ENCODE data around the gene SRSF3.

SRSF3 gene

DNA sequence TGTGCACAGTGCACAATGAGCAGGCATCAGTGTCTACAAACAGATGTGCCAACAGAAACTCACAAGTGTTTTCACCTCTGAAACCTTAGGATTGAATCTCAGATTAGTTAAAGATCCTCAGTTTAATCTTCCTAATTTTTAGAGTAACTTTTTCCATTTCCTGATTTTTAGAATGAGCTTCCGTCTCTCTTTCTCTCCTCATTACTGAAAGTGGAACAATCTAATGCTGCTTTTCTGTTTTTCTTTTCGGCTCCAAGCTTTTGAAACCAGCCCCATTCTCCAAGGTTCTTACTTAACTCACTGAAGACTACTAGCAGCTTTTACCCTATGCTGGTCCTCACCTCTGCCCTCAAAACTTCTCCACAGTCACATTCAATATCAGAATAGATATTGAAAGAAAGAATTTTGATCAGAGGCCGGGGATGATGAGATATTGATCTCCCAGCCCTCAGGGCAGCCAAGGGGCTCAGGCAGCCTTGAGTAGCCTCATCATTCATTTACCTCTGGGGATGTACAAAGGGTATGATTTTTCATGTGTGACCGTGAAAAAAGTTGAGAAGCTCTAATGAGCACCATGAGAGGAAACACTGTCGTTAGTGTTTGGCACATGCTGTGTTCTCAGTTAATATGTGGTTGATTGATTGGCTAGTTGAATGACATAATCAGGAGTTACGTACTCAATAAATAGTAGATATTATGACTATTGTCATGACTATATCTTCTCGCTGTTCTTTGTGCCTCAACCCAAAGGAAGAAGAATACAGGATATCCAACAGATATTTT is 35.0 kb upstream of the SRSF3 start:
- Histone ChIP-seq H3K36me3 (ENCODE audit: low read length) (no peaks in the 10 kb centered on the region), H3K79me2 (ENCODE audit: insufficient read depth, low read length) (no peaks in the 10 kb centered on the region), H3K9me2 (replicated peaks; ENCODE audit: insufficient read depth, low read length) (no peaks in the 10 kb centered on the region), H3K4me2 (ENCODE audit: low read depth, low read length, poor library complexity, severe bottlenecking) (no peak overlapping the region), H3K9me3 (ENCODE audit: insufficient read depth, low read length) (no peaks in the 10 kb centered on the region), H3F3A (ENCODE audit: insufficient read depth) (no peaks in the 10 kb centered on the region; the same call in 1 of the 2 replicates), H2AFZ (ENCODE audit: low read depth, low read length, severe bottlenecking) (no peak overlapping the region), H4K20me1 (ENCODE audit: low read depth, low read length) (no peaks in the 10 kb centered on the region), H3K4me3 (ENCODE audit: insufficient read depth, low read length, poor library complexity, severe bottlenecking) (no peak overlapping the region), H3K27me3 (ENCODE audit: low read length) (0 out of 2 replicates have a peak, but pooled peaks cover 3% of the 10 kb centered on the region), H3K9ac (ENCODE audit: low read length) (no peak overlapping the region), H3K27ac (ENCODE audit: low read depth, low read length) (no peak overlapping the region)
- no peak for TF ChIP-seq EZH2phosphoT487 (conservative IDR thresholded peaks at IDR 0.05; ENCODE audit: low read length)
- TF ChIP-seq, protein P1, sequence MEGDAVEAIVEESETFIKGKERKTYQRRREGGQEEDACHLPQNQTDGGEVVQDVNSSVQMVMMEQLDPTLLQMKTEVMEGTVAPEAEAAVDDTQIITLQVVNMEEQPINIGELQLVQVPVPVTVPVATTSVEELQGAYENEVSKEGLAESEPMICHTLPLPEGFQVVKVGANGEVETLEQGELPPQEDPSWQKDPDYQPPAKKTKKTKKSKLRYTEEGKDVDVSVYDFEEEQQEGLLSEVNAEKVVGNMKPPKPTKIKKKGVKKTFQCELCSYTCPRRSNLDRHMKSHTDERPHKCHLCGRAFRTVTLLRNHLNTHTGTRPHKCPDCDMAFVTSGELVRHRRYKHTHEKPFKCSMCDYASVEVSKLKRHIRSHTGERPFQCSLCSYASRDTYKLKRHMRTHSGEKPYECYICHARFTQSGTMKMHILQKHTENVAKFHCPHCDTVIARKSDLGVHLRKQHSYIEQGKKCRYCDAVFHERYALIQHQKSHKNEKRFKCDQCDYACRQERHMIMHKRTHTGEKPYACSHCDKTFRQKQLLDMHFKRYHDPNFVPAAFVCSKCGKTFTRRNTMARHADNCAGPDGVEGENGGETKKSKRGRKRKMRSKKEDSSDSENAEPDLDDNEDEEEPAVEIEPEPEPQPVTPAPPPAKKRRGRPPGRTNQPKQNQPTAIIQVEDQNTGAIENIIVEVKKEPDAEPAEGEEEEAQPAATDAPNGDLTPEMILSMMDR (IDR thresholded peaks at IDR 0.05; ENCODE audit: insufficient read depth, low read length, poor library complexity, severe bottlenecking): no peak

DNA sequence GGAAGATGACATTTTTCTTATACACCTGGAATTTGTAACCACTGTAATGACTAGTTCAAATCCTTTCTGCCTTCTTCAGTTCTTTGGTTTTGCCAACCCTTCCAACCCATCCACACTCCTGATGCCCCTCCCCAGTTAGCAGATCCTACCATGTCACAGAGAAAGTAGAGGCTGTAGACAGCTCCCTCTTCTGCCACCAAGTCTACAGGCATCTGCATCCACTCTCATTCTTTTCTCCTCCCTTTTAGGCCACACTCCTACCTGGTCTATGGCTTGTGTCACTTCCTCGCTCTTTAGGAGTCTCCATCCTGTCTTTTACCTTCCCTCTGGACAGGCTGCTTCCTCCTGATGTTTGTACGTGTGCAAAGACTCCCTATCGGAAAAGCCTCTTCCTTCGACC is 33.3 kb upstream of the SRSF3 start:
- TF ChIP-seq, protein P1 (IDR thresholded peaks at IDR 0.05; ENCODE audit: insufficient read depth, low read length, poor library complexity, severe bottlenecking): no peak
- no peak for TF ChIP-seq EZH2phosphoT487 (conservative IDR thresholded peaks at IDR 0.05; ENCODE audit: low read length)
- Histone ChIP-seq H3K9me3 (ENCODE audit: insufficient read depth, low read length) (no peaks in the 10 kb centered on the region), H3K9ac (ENCODE audit: low read length) (no peak overlapping the region), H3K27ac (ENCODE audit: low read depth, low read length) (no peak overlapping the region), H3K27me3 (ENCODE audit: low read length) (0 out of 2 replicates have a peak, but pooled peaks cover 3% of the 10 kb centered on the region), H3K4me2 (ENCODE audit: low read depth, low read length, poor library complexity, severe bottlenecking) (no peak overlapping the region), H3K79me2 (ENCODE audit: insufficient read depth, low read length) (no peaks in the 10 kb centered on the region), H3F3A (ENCODE audit: insufficient read depth) (no peaks in the 10 kb centered on the region; the same call in 1 of the 2 replicates), H3K9me2 (replicated peaks; ENCODE audit: insufficient read depth, low read length) (no peaks in the 10 kb centered on the region), H2AFZ (ENCODE audit: low read depth, low read length, severe bottlenecking) (no peak overlapping the region), H3K4me3 (ENCODE audit: insufficient read depth, low read length, poor library complexity, severe bottlenecking) (no peak overlapping the region), H3K36me3 (ENCODE audit: low read length) (no peaks in the 10 kb centered on the region), H4K20me1 (ENCODE audit: low read depth, low read length) (no peaks in the 10 kb centered on the region)

DNA sequence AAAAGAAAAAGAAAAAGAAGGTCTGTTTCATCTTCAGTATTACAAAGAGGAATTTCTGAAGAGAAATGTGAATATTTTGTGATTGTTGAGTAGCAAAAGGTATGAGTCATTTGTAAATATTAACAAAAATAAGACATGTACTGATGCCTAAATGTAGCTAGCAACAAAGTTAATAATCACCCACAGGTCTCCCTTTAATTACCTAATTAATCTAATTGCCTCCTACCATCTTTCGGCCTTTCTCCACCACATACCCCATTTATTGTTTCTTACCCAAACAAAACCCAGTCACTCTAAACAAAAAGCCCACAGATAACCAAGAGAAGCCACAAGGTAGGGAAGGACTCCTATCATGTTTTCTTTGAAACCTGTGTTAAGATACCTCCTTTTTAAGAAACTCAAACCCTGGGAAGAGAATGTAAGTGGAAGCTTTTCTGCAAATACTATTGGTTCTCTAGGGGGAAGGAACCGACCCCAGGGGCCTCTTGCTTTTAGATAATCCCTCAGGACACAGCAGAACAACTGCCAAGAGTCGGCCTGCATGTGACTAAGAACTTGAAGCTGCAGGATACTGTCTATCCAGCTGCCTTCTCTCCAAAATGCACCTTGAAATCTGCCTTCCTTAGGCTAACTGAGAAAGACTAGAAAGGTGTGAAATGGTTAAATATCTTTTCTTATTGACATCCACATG is 30.8 kb upstream of the SRSF3 start:
- Histone ChIP-seq H3K9me3 (ENCODE audit: insufficient read depth, low read length) (no peaks in the 10 kb centered on the region), H3K9ac (ENCODE audit: low read length) (no peak overlapping the region), H3K4me3 (ENCODE audit: insufficient read depth, low read length, poor library complexity, severe bottlenecking) (no peak overlapping the region), H2AFZ (ENCODE audit: low read depth, low read length, severe bottlenecking) (peak overlapping the region; percentile 1), H3K27ac (ENCODE audit: low read depth, low read length) (no peak overlapping the region), H4K20me1 (ENCODE audit: low read depth, low read length) (no peaks in the 10 kb centered on the region), H3K9me2 (replicated peaks; ENCODE audit: insufficient read depth, low read length) (no peaks in the 10 kb centered on the region), H3K27me3 (ENCODE audit: low read length) (no peaks in the 10 kb centered on the region), H3K79me2 (ENCODE audit: insufficient read depth, low read length) (no peaks in the 10 kb centered on the region), H3K4me2 (ENCODE audit: low read depth, low read length, poor library complexity, severe bottlenecking) (no peak overlapping the region), H3F3A (ENCODE audit: insufficient read depth) (no peaks in the 10 kb centered on the region; the same call in 1 of the 2 replicates), H3K36me3 (ENCODE audit: low read length) (no peaks in the 10 kb centered on the region)
- TF ChIP-seq, protein P1 (IDR thresholded peaks at IDR 0.05; ENCODE audit: insufficient read depth, low read length, poor library complexity, severe bottlenecking): no peak
- TF ChIP-seq EZH2phosphoT487 (conservative IDR thresholded peaks at IDR 0.05; ENCODE audit: low read length): no peak

Measured in SU-DHL-6 (cell line).